ENCODE data around the gene ITSN1.
"Not testable (repeated sequence)": the region's sequence is repeated elsewhere in the genome, so short reads cannot be mapped to it uniquely, and the experiment has no call there.

The ITSN1 gene

GRCh38 chr21:33642027-33642895 is at the start of gene ITSN1:
TSS of gene ITSN1 (plus strand) at chr21:33642501. CDS start at chr21:33718829, 76,328 bp downstream.
- intact Hi-C loops (cut with DNase I) = loop anchor here (2.0 to 10.0 kb wide), 4 partner anchors 53 to 1907 kb away; partner anchors contain the start of genes DONSON, RCAN1 and SCAF4
- DNase-seq = peak; percentile 100

- intact Hi-C loops (cut with DNase I) = no loop called here
- no peak for DNase-seq
Measured at GRCh38 chr21:33598051-33598450, 44.2 kb upstream of the ITSN1 start.

GRCh38 chr21:33608559-33608958 is 33.7 kb upstream of the ITSN1 start:
- intact Hi-C loops (cut with DNase I) = loop anchor here (5.0 kb wide), 1 partner anchor 776 kb away; no protein-coding TSS in a partner anchor
- no peak for DNase-seq

- intact Hi-C loops (cut with DNase I) = no loop called here
- no peak for DNase-seq
Measured at GRCh38 chr21:33611006-33611744, 31.1 kb upstream of the ITSN1 start.

- DNase-seq; intact Hi-C loops (cut with DNase I): not testable (repeated sequence)
Measured at GRCh38 chr21:33617565-33617964, 24.7 kb upstream of the ITSN1 start.

GRCh38 chr21:33618407-33618806 is 23.9 kb upstream of the ITSN1 start:
- intact Hi-C loops (cut with DNase I) = no loop called here
- no peak for DNase-seq

- intact Hi-C loops (cut with DNase I) = no loop called here
Measured at GRCh38 chr21:33619726-33620125, 22.6 kb upstream of the ITSN1 start.

GRCh38 chr21:33622253-33622652 is 20.0 kb upstream of the ITSN1 start:
- DNase-seq = no peak
- intact Hi-C loops (cut with DNase I) = no loop called here

More at GRCh38 chr21:33619726-33620125, 22.6 kb upstream of the ITSN1 start:
- no peak for DNase-seq

- intact Hi-C loops (cut with DNase I); DNase-seq: not testable (repeated sequence)
Measured at GRCh38 chr21:33626151-33626550, 16.1 kb upstream of the ITSN1 start.

GRCh38 chr21:33634254-33634653 is 8.0 kb upstream of the ITSN1 start:
- intact Hi-C loops (cut with DNase I) = no loop called here
- DNase-seq = no peak

- no peak for DNase-seq
- intact Hi-C loops (cut with DNase I) = loop anchor here (5.0 to 10.0 kb wide), 3 partner anchors 266 to 1906 kb away; partner anchors contain the start of genes RCAN1 and SCAF4
Measured at GRCh38 chr21:33640697-33641351, 1.5 kb upstream of the ITSN1 start.

GRCh38 chr21:33641352-33642026 is 812 bp upstream of the ITSN1 start, which contains the start of gene CRYZL1:
TSS of gene CRYZL1 (minus strand) at chr21:33641741. CDS start at chr21:33631551, 10,190 bp downstream.
- intact Hi-C loops (cut with DNase I) = loop anchor here (2.0 to 10.0 kb wide), 4 partner anchors 53 to 1907 kb away; partner anchors contain the start of genes DONSON, RCAN1 and SCAF4
- peak; percentile 100 for DNase-seq

GRCh38 chr21:33642896-33643657 is 776 bp downstream of the ITSN1 start:
- intact Hi-C loops (cut with DNase I) = loop anchor here (2.0 to 10.0 kb wide), 4 partner anchors 54 to 1908 kb away; partner anchors contain the start of genes DONSON, RCAN1 and SCAF4
- DNase-seq = peak in 5 of 10 donors; percentile 23 to 87 (median 37)

- DNase-seq = peak in 1 of 10 donors; percentile 6
- intact Hi-C loops (cut with DNase I) = loop anchor here (2.0 to 10.0 kb wide), 4 partner anchors 55 to 1909 kb away; partner anchors contain the start of genes DONSON, RCAN1 and SCAF4
Measured at GRCh38 chr21:33643658-33644311, 1.5 kb downstream of the ITSN1 start.

- no peak for DNase-seq
- intact Hi-C loops (cut with DNase I) = loop anchor here (5.0 to 10.0 kb wide), 3 partner anchors 263 to 1910 kb away; partner anchors contain the start of genes RCAN1 and SCAF4
Measured at GRCh38 chr21:33644383-33645074, 2.2 kb downstream of the ITSN1 start.

GRCh38 chr21:33645730-33646129 is 3.4 kb downstream of the ITSN1 start:
- DNase-seq = no peak
- intact Hi-C loops (cut with DNase I) = loop anchor here (10.0 kb wide), 2 partner anchors 969 to 1911 kb away; partner anchors contain the start of genes RCAN1 and SCAF4

GRCh38 chr21:33647587-33647986 is 5.3 kb downstream of the ITSN1 start:
- intact Hi-C loops (cut with DNase I) = loop anchor here (10.0 kb wide), 2 partner anchors 967 to 1913 kb away; partner anchors contain the start of genes RCAN1 and SCAF4
- no peak for DNase-seq

All from posterior cingulate gyrus (tissue), 11 donors.